HepG2 (cell line): ENCODE measurements around the gene ZNF511.

Experiments used
- BRCA1 ChIP-seq: sonication (generic); formaldehyde crosslinking; IDR thresholded peaks from 2 replicates; pipeline ENCODE4 v1.4.0; 2020; ENCODE audit warnings: missing genetic modification reagents
- CEBPB ChIP-seq: IDR thresholded peaks from 2 replicates; pipeline ENCODE4 v1.6.1; 2011; ENCODE audit warnings: low read depth, low read length, improper control_type of control experiment, borderline replicate concordance
- CHCHD3 ChIP-seq: sonication (generic); formaldehyde crosslinking; IDR thresholded peaks from 2 replicates; pipeline ENCODE4 v1.8.0; 2022; ENCODE audit warnings: mild to moderate bottlenecking, missing genetic modification reagents, moderate library complexity
- CREB1 ChIP-seq, 2 experiments: fragments of 450-650 bp in 1 of 2; IDR thresholded peaks; 2 replicates each; pipeline ENCODE4 v1.6.1; 2016 to 2017; ENCODE audit warnings: control low read depth in 1 of 2, mild to moderate bottlenecking in 1 of 2, missing compliant biosample characterization in 1 of 2, missing genetic modification characterization in 1 of 2
- ELF3 ChIP-seq: IDR thresholded peaks from 2 replicates; pipeline ENCODE4 v1.6.1; 2016; ENCODE audit warnings: missing genetic modification reagents, missing compliant biosample characterization
- PHF8 ChIP-seq: sonication (generic); formaldehyde crosslinking; IDR thresholded peaks from 2 replicates; pipeline ENCODE4 v1.5.0; 2020; ENCODE audit warnings: missing genetic modification reagents
- POLR2A ChIP-seq, 2 experiments: IDR thresholded peaks; 2 replicates each; pipeline ENCODE4 v1.6.1; 2011; ENCODE audit warnings: low read depth in 2 of 2, low read length in 2 of 2, mild to moderate bottlenecking in 1 of 2, moderate library complexity in 1 of 2; ENCODE audit not compliant: insufficient read depth in 1 of 2
- RBM39 ChIP-seq: fragments of 200-400 bp; formaldehyde crosslinking; IDR thresholded peaks from one replicate; pipeline ENCODE4 v1.6.1; 2018; ENCODE audit warnings: antibody characterized with exemption, mild to moderate bottlenecking, low read depth, low read length; ENCODE audit not compliant: poor library complexity, severe bottlenecking
- ZNF207 ChIP-seq: fragments of 450-650 bp; IDR thresholded peaks from 2 replicates; pipeline ENCODE4 v1.6.1; 2016; ENCODE audit warnings: antibody characterized with exemption, borderline replicate concordance
- TF ChIP-seq, protein P1 (sequence below): sonication (generic); formaldehyde crosslinking; IDR thresholded peaks from 2 replicates; pipeline ENCODE4 v1.5.0; 2020; ENCODE audit warnings: mild to moderate bottlenecking, missing genetic modification reagents, moderate library complexity

DNA sequence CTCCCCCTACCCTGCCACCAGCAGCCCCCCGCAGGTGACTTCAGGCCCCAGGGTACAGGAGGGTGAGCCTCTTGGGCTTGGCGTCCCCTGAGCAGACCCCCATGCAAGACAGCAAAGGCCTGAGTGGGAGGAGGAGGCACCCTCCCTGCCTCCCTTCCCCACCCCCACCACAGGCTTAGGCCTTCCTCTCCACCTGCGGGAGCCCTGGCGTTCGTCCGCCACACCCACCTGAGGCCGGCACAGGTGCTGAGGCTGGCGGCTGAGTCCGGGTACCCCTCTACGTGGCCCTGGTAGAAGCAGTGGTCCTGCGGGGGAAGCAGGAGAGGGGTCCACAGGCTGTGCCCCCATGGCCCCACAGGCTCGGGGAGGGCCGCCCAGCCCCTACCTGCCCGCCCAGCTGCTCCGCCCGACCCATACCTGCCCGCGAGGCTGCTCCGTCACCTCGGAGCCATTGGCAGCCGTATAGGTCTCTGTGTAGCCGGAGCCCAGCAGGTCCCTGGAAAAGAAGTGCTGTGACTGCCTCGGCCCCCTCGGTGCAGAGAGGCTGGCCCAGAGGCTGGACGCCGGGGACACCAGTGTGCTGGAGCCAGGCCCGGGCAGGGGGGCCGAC lies 35.1 kb upstream of the ZNF511 start:
- TF ChIP-seq PHF8 (CRISPR knock-in tag) (no peak), CEBPB (no peak), BRCA1 (CRISPR knock-in tag) (no peak), ELF3 (CRISPR knock-in tag) (no peak), ZNF207 (no peak), RBM39 (no peak), POLR2A (IDR thresholded peaks at IDR 0.05; ENCODE audit: insufficient read depth in 1 of 2, low read depth in 2 of 2, low read length in 2 of 2) (no peak), CHCHD3 (no peak), CREB1 (IDR thresholded peaks at IDR 0.05) (no peak), CREB1 (CRISPR knock-in tag; IDR thresholded peaks at IDR 0.05) (no peak)
- TF ChIP-seq, protein P1, sequence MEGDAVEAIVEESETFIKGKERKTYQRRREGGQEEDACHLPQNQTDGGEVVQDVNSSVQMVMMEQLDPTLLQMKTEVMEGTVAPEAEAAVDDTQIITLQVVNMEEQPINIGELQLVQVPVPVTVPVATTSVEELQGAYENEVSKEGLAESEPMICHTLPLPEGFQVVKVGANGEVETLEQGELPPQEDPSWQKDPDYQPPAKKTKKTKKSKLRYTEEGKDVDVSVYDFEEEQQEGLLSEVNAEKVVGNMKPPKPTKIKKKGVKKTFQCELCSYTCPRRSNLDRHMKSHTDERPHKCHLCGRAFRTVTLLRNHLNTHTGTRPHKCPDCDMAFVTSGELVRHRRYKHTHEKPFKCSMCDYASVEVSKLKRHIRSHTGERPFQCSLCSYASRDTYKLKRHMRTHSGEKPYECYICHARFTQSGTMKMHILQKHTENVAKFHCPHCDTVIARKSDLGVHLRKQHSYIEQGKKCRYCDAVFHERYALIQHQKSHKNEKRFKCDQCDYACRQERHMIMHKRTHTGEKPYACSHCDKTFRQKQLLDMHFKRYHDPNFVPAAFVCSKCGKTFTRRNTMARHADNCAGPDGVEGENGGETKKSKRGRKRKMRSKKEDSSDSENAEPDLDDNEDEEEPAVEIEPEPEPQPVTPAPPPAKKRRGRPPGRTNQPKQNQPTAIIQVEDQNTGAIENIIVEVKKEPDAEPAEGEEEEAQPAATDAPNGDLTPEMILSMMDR (CRISPR knock-in tag), result no peak
